GM19467 (cell line): ENCODE measurements around the gene DPP7.
"Not testable (repeated sequence)": the region's sequence is repeated elsewhere in the genome, so short reads cannot be mapped to it uniquely, and the experiment has no call there.

Experiments
- ATAC-seq: cut with Tn5 transposase; IDR thresholded peaks from one replicate; pipeline ENCODE4 v1.9.1; 2021; ENCODE audit warnings: mild to moderate bottlenecking, moderate library complexity; ENCODE audit not compliant: unreplicated experiment

Gene DPP7

GRCh38 chr9:137075275-137075775 is 39.2 kb downstream of the DPP7 start:
- ATAC-seq: no peak

- no peak for ATAC-seq
Observed at GRCh38 chr9:137074657-137075274, 39.8 kb downstream of the DPP7 start.

GRCh38 chr9:137073992-137074399 is 40.5 kb downstream of the DPP7 start:
- ATAC-seq: no peak

- no peak for ATAC-seq
Observed at GRCh38 chr9:137071282-137071681, 43.3 kb downstream of the DPP7 start.

GRCh38 chr9:137070906-137071275 is 43.6 kb downstream of the DPP7 start:
- ATAC-seq: peak; percentile 8

- ATAC-seq: peak; percentile 53
Observed at GRCh38 chr9:137070201-137070905, 44.2 kb downstream of the DPP7 start, which contains the start of gene SAPCD2. TSS of gene SAPCD2 (minus strand) at chr9:137070557. CDS start at chr9:137070460, 97 bp downstream.

GRCh38 chr9:137069508-137070091 is 44.9 kb downstream of the DPP7 start:
- ATAC-seq: peak; percentile 8

- no peak for ATAC-seq
Observed at GRCh38 chr9:137068539-137069507, 45.7 kb downstream of the DPP7 start.

GRCh38 chr9:137067860-137068538 is 46.5 kb downstream of the DPP7 start:
- peak; percentile 43 for ATAC-seq

- ATAC-seq: no peak
Observed at GRCh38 chr9:137066096-137066861, 48.3 kb downstream of the DPP7 start.

- ATAC-seq: no peak
Observed at GRCh38 chr9:137065336-137065967, 49.1 kb downstream of the DPP7 start.

- no peak for ATAC-seq
Observed at GRCh38 chr9:137064880-137065164, 49.7 kb downstream of the DPP7 start.

- ATAC-seq: no peak
Observed at GRCh38 chr9:137064027-137064879, 50.3 kb downstream of the DPP7 start.

GRCh38 chr9:137063311-137064026 is 51.1 kb downstream of the DPP7 start:
- ATAC-seq: no peak

GRCh38 chr9:137062798-137063197 is 51.7 kb downstream of the DPP7 start:
- not testable (repeated sequence) for ATAC-seq

GRCh38 chr9:137062384-137062783 is 52.1 kb downstream of the DPP7 start:
- ATAC-seq: no peak
